Natural killer cell (primary cell): Measurements from ENCODE around the gene TMEM8B. TPM values are rescaled to one million over a fixed set of nuclear protein-coding genes. Genes with fewer than 3 reads are reported as not detected.

Experiments used
- ATAC-seq, 3 donors: fragments of 150-1000 bp in 2 of 3; fragments of 200-7000 bp in 1 of 3; cut with Tn5 transposase; 1 replicate in 1 of 3; 2 replicates in 2 of 3; pipeline ENCODE4 v1.10.0; 2021; ENCODE audit warnings: mild to moderate bottlenecking in 2 of 3, moderate library complexity in 2 of 3
- DNase-seq, 2 donors: peaks; one replicate each; pipeline versions ENCODE4 v3.0.0 to v3.0.0-alpha.2; 2013 to 2021; ENCODE audit warnings: mixed read lengths in 1 of 2
- H3K27ac ChIP-seq: one replicate; pipeline ENCODE4 v1.5.1; 2013; ENCODE audit warnings: mild to moderate bottlenecking, low read length
- H3K27me3 ChIP-seq: one replicate; pipeline ENCODE4 v1.6.1; 2013; ENCODE audit warnings: low read length; ENCODE audit not compliant: control insufficient read depth, insufficient read depth
- H3K36me3 ChIP-seq: one replicate; pipeline ENCODE4 v1.6.1; 2013; ENCODE audit warnings: low read length; ENCODE audit not compliant: control insufficient read depth, insufficient read depth
- H3K4me1 ChIP-seq: one replicate; pipeline ENCODE4 v1.6.1; 2013; ENCODE audit warnings: low read length; ENCODE audit not compliant: control insufficient read depth, insufficient read depth
- H3K4me3 ChIP-seq: one replicate; pipeline ENCODE4 v1.5.1; 2013; ENCODE audit warnings: low read length
- H3K9me3 ChIP-seq: one replicate; pipeline ENCODE4 v1.6.1; 2013; ENCODE audit warnings: low read length; ENCODE audit not compliant: control insufficient read depth, insufficient read depth
- H3K27ac Mint-ChIP-seq, 2 donors: one replicate each; pipeline ENCODE4 v1.8.0; 2022; ENCODE audit warnings: mild to moderate bottlenecking in 2 of 2, mixed read lengths in 2 of 2, moderate library complexity in 1 of 2
- H3K27me3 Mint-ChIP-seq, 2 donors: one replicate each; pipeline ENCODE4 v1.8.0; 2022; ENCODE audit warnings: low read depth in 2 of 2, mixed read lengths in 2 of 2
- H3K36me3 Mint-ChIP-seq: one replicate; pipeline ENCODE4 v1.8.0; 2022; ENCODE audit warnings: mixed read lengths
- H3K4me1 Mint-ChIP-seq, 2 donors: one replicate each; pipeline ENCODE4 v1.8.0; 2022; ENCODE audit warnings: mixed read lengths in 2 of 2
- H3K4me3 Mint-ChIP-seq: one replicate; pipeline ENCODE4 v1.8.0; 2022; ENCODE audit warnings: mild to moderate bottlenecking, moderate library complexity, mixed read lengths
- H3K9me3 Mint-ChIP-seq, 2 donors: one replicate each; pipeline ENCODE4 v1.8.0; 2022; ENCODE audit warnings: mixed read lengths in 2 of 2
- WGBS: methylation state at CpG from one replicate; pipeline ENCODE4 v1.1.7; 2013; ENCODE audit warnings: missing lambda C conversion rate; ENCODE audit not compliant: insufficient coverage; 5-methylcytosine and 5-hydroxymethylcytosine counted together
- intact Hi-C: fragments of 100-400 bp; cut with micrococcal nuclease; formaldehyde crosslinking; loops from one replicate; pipeline ENCODE4 v1.14.2; 2022
- total RNA-seq, 4 donors: library from RNA; stranded (reverse); fragments of 120-200 nt in 1 of 4; gene quantifications; one replicate each; pipeline versions ENCODE4 v1.2.3 to v1.2.4, GENCODE V29; 2013 to 2022
- TF ChIP-seq, protein P1 (sequence below): fragments of 200-600 bp; IDR thresholded peaks from one replicate; pipeline ENCODE4 v1.8.0; 2022; ENCODE audit warnings: antibody characterized with exemption

TMEM8B gene
- total RNA-seq, 3 donors from 2014 or later (not counting 1 experiment from before 2014, with no cell fraction given), result 5.2 to 7.8 (median 5.4) TPM

DNA sequence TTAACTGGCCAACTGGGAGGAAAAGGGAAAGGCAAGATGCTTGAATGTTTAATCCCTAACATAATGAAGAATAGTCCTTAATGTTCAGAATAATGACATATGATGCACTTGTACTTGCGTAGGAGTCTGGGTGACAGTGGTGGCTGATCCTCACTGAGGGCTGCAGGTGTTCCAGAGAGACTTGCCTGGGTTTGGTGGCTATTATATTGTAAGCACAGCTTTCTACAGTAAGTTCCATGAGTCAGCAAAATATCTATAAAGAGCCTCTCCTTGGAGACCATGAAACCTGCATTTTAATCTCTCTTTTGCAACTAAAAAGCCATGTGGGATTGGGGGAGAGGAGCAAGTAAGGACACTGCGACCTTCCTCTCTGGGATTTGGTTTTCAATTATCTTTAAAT, 39.5 kb upstream of the TMEM8B start:
- Mint-ChIP-seq H3K9me3 (no peaks in the 10 kb centered on the region), H3K27ac (no peak overlapping the region), H3K36me3 (no peaks in the 10 kb centered on the region), H3K4me3 (no peak overlapping the region), H3K4me1 (peaks cover 0 to 16% of the 10 kb centered on the region in 2 donors), H3K27me3 (peaks cover 0 to 9% of the 10 kb centered on the region in 2 donors)
- intact Hi-C loops, result no loop called here
- TF ChIP-seq, protein P1, sequence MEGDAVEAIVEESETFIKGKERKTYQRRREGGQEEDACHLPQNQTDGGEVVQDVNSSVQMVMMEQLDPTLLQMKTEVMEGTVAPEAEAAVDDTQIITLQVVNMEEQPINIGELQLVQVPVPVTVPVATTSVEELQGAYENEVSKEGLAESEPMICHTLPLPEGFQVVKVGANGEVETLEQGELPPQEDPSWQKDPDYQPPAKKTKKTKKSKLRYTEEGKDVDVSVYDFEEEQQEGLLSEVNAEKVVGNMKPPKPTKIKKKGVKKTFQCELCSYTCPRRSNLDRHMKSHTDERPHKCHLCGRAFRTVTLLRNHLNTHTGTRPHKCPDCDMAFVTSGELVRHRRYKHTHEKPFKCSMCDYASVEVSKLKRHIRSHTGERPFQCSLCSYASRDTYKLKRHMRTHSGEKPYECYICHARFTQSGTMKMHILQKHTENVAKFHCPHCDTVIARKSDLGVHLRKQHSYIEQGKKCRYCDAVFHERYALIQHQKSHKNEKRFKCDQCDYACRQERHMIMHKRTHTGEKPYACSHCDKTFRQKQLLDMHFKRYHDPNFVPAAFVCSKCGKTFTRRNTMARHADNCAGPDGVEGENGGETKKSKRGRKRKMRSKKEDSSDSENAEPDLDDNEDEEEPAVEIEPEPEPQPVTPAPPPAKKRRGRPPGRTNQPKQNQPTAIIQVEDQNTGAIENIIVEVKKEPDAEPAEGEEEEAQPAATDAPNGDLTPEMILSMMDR, result no peak
- DNase-seq (no peak), ATAC-seq (no peak)
- no peaks in the 10 kb centered on the region for H3K4me1 ChIP-seq
- H3K27ac ChIP-seq, result no peak overlapping the region
- no peak overlapping the region for H3K4me3 ChIP-seq
- H3K9me3 ChIP-seq, result no peaks in the 10 kb centered on the region
- peaks cover 6% of the 10 kb centered on the region for H3K36me3 ChIP-seq
- H3K27me3 ChIP-seq, result no peaks in the 10 kb centered on the region
- 92% methylated on average over 1 of the region's 2 CpGs for WGBS

DNA sequence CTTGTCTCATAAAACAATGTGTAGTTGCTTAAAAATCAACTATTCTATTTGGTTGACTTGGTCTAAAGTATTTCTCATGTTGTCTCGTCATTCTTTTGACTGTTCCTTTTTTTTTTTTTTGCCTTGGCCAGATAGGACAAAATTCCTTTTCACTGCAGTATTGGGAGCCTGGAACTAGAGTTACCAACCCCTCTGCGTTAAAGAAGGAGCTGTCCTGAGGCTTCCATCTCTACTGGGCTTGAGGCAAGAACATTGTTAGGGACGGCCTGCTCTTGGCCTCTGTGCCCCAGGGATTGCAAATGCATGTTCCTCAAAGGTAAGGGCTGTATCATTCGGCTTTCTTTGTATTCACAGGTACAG, 39.0 kb upstream of the TMEM8B start:
- Mint-ChIP-seq H3K4me1 (peaks cover 0 to 18% of the 10 kb centered on the region in 2 donors), H3K27me3 (peaks cover 0 to 9% of the 10 kb centered on the region in 2 donors), H3K9me3 (no peaks in the 10 kb centered on the region), H3K27ac (no peak overlapping the region), H3K4me3 (no peak overlapping the region), H3K36me3 (no peaks in the 10 kb centered on the region)
- intact Hi-C loops, result loop anchor here (1.0 kb wide), 2 partner anchors 36 to 92 kb away; no protein-coding TSS in a partner anchor
- TF ChIP-seq, protein P1, result no peak
- WGBS, result 54% methylated on average over 4 of the region's 4 CpGs
- ATAC-seq (no peak), DNase-seq (no peak)
- Histone ChIP-seq H3K4me1 (no peaks in the 10 kb centered on the region), H3K27ac (no peak overlapping the region), H3K9me3 (no peaks in the 10 kb centered on the region), H3K36me3 (peaks cover 5% of the 10 kb centered on the region), H3K4me3 (no peak overlapping the region), H3K27me3 (no peaks in the 10 kb centered on the region)

DNA sequence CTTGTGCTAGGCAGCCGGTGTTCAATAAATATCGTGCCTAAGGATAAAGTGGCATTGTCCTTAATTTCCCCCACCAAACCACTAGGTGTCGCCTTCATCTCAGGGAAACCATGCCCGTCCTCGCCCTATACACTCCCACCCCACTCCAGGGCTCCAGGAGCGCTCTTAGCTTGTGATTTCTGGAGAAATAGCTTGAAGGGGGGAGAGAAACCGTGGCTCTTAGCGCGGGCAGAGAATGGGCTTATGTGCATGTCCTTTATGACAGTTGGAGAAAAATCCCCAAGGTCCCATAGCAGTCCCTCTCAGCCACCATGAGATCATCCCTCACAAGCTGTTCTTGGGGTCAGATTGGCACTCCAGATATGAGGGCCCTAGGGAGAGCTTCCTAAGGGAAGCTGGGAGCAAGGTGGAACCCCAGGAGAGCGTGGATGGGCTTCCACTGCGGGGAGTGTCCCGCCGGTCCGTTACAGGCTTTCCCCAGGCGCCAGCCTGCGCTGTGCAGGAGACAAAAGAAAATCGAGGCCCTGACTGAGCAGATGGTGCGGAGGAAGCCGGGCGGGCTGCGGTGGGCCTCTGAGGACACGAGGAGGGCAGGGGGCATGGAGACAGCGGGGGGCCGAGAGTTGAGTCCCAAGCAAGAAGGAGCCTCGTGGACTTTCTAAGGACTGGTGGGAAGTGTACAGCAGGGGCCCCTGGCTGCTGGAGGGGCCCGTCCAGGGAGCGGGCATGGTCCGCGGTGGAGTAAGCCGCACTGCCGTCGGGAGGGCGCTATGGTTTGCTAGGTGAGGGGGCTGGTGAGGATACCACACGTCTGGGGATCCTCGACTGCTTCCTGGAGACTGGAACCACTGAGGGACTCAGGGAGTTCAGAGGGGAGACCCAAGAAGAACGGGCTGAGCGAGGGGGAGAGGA, 38.4 kb upstream of the TMEM8B start:
- no peaks in the 10 kb centered on the region for H3K9me3 ChIP-seq
- peak; percentile 39 to 84 for DNase-seq
- no peaks in the 10 kb centered on the region for H3K4me1 ChIP-seq
- Mint-ChIP-seq H3K36me3 (no peaks in the 10 kb centered on the region), H3K27me3 (peaks cover 0 to 9% of the 10 kb centered on the region in 2 donors), H3K27ac (peak overlapping the region in 1 of 2 donors; percentile 33), H3K9me3 (no peaks in the 10 kb centered on the region), H3K4me3 (peak overlapping the region; percentile 53), H3K4me1 (peaks cover 0 to 18% of the 10 kb centered on the region in 2 donors)
- H3K36me3 ChIP-seq, result peaks cover 4% of the 10 kb centered on the region
- intact Hi-C loops, result loop anchor here (1.0 kb wide), 2 partner anchors 36 to 92 kb away; no protein-coding TSS in a partner anchor
- no peaks in the 10 kb centered on the region for H3K27me3 ChIP-seq
- WGBS, result 74% methylated on average over 35 of the region's 37 CpGs
- no peak overlapping the region for H3K4me3 ChIP-seq
- ATAC-seq, result peak; percentile 80 to 97 (median 95)
- TF ChIP-seq, protein P1, result peak; percentile 85
- H3K27ac ChIP-seq, result no peak overlapping the region
